Brain microvascular endothelial cell (primary cell): ENCODE data around the gene RHO.

Source experiments
- DNase-seq: peaks from one replicate; pipeline ENCODE4 v3.0.0-alpha.2; 2020
- H3K27ac ChIP-seq: fragments of 250-450 bp; sonication (Bioruptor Pico); 2 replicates; pipeline ENCODE4 v1.5.1; 2020; ENCODE audit warnings: mild to moderate bottlenecking, moderate library complexity
- H3K27me3 ChIP-seq: fragments of 250-450 bp; sonication (Bioruptor Pico); replicated peaks from 2 replicates; pipeline ENCODE4 v1.5.1; 2020; ENCODE audit warnings: mild to moderate bottlenecking
- H3K36me3 ChIP-seq: fragments of 250-450 bp; sonication (Bioruptor Pico); replicated peaks from 2 replicates; pipeline ENCODE4 v1.5.1; 2020; ENCODE audit warnings: mild to moderate bottlenecking
- H3K4me3 ChIP-seq: 2 replicates; pipeline ENCODE4 v1.5.1; 2011; ENCODE audit warnings: low read depth, mild to moderate bottlenecking, control low read depth, low read length, moderate library complexity
- CTCF ChIP-seq: IDR thresholded peaks from 2 replicates; pipeline ENCODE4 v1.5.1; 2011; ENCODE audit warnings: low read depth, mild to moderate bottlenecking, moderate library complexity, low read length, control low read depth, inconsistent platforms; ENCODE audit errors: missing control alignments
- in situ Hi-C: cut with HindIII; loops from 2 replicates; pipeline ENCODE4 v1.10.0; 2017; ENCODE audit warnings: low sequenced_read_pairs, low pct_ligation_motif_present

Gene RHO

DNA sequence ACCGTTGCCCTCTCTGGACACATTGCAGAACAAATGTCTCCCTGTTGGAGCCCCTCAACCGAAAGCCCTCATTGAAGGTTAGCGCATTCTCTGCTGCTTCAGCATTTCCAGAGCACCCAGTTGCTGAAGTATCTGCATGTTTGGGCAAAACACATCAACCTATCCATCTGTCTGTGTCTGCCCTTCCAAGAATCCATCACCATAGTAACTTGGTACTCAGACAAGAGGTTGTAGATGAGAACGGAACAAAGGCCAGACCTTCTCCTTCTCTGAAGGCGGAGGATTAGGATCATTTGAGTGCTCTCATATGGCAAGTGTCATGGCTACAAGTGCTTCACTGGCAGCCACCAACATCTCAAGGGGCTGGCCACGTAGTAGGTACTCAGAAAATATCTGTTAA, 23.1 kb upstream of the RHO start:
- Histone ChIP-seq H3K27me3 (no peaks in the 10 kb centered on the region), H3K4me3 (no peak overlapping the region), H3K27ac (no peak overlapping the region), H3K36me3 (no peaks in the 10 kb centered on the region)
- TF ChIP-seq CTCF = no peak
- in situ Hi-C loops = no loop called here
- no peak for DNase-seq

DNA sequence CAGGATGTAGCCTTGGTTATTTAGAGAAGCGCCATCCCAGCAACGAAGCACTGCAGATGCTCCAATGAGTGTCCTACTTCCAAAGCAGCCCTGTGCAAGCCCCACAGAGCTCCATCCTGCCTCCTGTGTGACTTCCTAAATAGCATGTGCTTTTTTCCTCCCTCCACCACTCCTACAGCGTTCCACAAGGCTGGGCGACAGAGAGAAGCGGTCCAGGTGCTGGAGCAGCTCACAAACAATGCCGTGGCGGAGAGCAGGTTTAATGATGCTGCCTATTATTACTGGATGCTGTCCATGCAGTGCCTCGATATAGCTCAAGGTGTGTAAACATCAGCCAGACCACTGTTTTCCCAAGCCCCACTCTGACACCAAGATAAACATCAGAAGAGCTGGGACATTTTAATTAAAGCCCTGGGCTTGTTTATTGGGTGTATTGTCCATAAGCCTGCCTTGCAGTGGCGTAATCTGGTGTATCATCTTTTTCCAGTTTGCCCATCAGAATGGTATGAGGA, 22.2 kb upstream of the RHO start:
- TF ChIP-seq CTCF = no peak
- Histone ChIP-seq H3K27ac (no peak overlapping the region), H3K36me3 (no peaks in the 10 kb centered on the region), H3K4me3 (no peak overlapping the region), H3K27me3 (no peaks in the 10 kb centered on the region)
- no peak for DNase-seq
- in situ Hi-C loops = no loop called here

DNA sequence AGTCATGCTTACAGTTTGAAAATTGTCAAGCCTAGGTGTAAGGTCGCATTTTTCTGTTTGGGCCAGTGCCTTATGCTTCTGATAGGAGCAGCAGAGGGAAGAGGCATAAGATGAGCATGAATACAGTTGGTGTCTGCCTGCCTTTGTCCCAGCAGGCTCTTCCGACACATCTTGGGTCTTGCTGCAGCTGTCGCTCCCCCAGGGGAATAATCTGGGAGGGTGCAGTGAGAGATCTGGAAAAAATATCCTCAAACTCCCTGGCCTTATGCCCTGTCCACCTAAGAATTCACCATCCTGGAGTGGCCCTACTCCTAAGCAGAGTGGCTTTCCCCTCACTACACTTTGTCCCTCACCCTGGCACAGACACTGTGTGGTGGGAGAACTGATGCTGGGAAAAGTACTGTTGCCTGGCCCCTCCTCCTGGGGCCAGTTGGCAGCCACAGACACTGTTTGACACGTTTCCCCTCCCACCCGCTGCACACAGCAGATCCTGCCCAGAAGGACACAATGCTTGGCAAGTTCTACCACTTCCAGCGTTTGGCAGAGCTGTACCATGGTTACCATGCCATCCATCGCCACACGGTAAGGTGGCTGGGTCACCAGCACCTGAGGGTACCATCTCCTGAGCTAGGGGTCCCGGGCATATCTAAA, 21.1 kb upstream of the RHO start:
- H3K27ac ChIP-seq = no peak overlapping the region
- in situ Hi-C loops = no loop called here
- H3K27me3 ChIP-seq = no peaks in the 10 kb centered on the region
- no peaks in the 10 kb centered on the region for H3K36me3 ChIP-seq
- H3K4me3 ChIP-seq = no peak overlapping the region
- TF ChIP-seq CTCF = no peak
- no peak for DNase-seq

- Histone ChIP-seq H3K36me3 (no peaks in the 10 kb centered on the region), H3K27me3 (no peaks in the 10 kb centered on the region), H3K4me3 (no peak overlapping the region), H3K27ac (no peak overlapping the region)
- in situ Hi-C loops = no loop called here
- no peak for TF ChIP-seq CTCF
- DNase-seq = no peak
These were observed 15.8 kb upstream of the RHO start for GRCh38 chr3:129512595-129512994.

DNA sequence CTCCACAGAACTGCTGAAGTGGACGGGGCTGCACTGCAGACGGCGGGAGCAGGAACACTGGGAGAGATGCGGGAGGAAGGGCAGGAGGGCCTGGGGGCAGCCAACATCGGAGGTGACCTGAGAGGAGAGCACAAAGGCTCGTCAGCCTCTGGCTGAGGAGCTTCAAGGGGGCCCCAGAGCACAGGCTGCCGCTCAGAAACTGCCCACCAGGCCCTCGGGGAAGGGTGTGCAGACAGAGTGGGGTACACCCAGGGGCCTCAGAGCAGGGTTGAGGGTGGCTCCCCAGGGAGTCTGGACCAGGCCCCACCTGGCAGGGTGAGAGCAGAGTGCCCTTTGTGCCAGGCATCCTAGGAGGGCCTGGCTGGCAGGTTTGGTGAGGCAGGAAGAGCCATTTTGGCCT, 14.7 kb upstream of the RHO start:
- no peak for TF ChIP-seq CTCF
- Histone ChIP-seq H3K4me3 (no peak overlapping the region), H3K36me3 (no peaks in the 10 kb centered on the region), H3K27me3 (no peaks in the 10 kb centered on the region), H3K27ac (no peak overlapping the region)
- DNase-seq = no peak
- in situ Hi-C loops = no loop called here

DNA sequence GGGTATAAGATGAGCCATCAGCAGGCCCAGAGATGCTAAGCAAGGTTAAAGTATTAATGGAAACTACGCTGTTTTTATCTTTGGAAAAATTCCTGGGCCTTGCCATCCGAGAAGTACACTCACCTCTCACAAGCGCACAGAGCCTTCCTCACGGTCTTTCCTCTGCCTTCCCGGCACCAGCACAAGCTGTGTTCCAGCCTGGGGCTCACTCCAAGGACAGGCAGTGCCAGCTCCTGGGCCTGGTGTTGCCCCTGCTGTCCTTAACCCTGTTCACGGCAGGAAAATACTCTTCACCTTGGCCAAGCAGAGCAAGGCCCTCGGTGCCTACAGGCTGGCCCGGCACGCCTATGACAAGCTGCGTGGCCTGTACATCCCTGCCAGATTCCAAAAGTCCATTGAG, 14.3 kb upstream of the RHO start:
- no peak for DNase-seq
- TF ChIP-seq CTCF = no peak
- in situ Hi-C loops = no loop called here
- H3K36me3 ChIP-seq = no peaks in the 10 kb centered on the region
- no peaks in the 10 kb centered on the region for H3K27me3 ChIP-seq
- H3K4me3 ChIP-seq = no peak overlapping the region
- H3K27ac ChIP-seq = no peak overlapping the region
